Non-pigmented ciliary epithelial cell (primary cell): Measurements from ENCODE around the gene POU4F1.

Experiments
- DNase-seq: peaks from one replicate; pipeline ENCODE4 v3.0.0-alpha.2; 2010; ENCODE audit warnings: low read depth

POU4F1 gene

GRCh38 chr13:78592584-78592983 lies 10.8 kb downstream of the POU4F1 start:
- no peak for DNase-seq

DNA sequence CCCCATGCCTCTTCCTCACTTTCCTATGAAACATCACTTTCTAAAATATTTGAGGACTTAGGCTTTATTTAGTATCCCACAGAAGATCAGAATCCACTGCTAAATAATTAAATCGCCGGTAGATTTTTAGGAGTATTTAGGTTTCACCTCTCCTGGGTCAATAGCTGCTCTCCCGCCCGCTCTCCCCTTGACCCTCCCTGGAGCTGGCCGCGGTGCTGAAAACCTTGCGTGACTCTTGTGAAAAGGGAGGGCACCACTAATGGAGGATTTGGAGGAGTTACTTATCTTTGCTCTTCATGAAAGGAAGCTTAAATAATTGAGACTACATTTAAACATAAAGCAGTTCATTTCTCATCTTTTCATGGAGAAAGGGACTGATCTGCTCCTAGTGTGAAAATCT lies 14.1 kb downstream of the POU4F1 start:
- DNase-seq, result no peak

DNA sequence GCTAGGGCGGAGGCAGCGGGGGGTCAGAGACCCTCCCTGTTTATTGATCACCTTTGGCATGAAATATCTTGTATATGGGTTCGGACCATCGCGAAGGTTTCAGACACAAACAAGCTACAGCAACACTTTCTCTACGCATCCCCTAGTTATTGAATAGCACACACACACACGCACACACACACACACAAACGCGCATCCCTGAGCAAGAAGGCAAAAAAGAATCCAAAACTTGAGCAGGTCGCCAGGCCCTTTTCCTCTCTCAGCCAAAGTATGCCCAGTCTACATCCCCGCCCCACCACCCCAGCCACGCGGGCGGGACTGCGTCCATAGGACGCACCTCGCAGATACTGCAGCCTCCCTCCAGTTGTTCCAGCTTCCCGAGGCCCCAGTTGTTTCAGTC lies 16.0 kb downstream of the POU4F1 start:
- DNase-seq, result no peak

DNA sequence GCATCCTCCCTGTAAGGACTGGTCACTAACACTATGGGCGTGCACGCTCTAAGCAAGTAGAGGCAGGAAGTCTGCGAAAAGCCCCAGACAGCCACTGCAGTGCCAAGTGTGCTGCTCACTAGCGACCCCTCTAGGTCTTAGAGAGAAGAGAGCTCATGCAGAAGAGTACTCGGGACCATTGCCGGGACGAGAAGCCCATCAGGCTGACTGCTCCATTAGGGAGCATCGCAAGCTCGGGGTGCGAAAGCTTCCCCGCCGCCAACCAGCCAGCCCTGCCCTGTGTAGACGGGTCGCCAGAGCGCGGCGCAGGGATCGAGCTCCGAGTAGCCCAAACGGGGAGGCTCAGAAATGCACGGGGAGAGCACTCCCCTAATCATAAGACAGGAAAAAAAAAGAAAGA lies 16.6 kb downstream of the POU4F1 start:
- no peak for DNase-seq

DNA sequence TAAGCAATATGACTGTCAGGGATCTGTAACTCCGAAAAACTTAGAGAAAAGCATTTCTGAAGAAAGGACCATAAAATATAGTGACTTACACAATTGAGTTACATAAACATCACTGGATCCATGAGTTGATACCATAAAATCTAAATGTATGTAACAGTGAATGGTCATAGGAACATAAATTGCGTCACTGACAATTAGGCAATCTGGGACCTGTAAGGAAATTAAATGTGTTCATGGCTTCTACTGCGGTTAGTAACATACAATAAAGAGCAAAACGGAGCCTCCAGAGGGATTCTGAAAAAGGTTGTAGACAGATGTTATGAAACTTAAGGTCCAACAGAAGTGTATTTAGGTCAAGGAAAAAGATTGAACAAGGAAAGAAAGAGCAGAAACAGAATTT lies 27.1 kb downstream of the POU4F1 start:
- DNase-seq, result no peak

GRCh38 chr13:78572459-78572858 lies 30.9 kb downstream of the POU4F1 start:
- no peak for DNase-seq

- no peak for DNase-seq
These were observed 34.3 kb downstream of the POU4F1 start for GRCh38 chr13:78569029-78569428.

DNA sequence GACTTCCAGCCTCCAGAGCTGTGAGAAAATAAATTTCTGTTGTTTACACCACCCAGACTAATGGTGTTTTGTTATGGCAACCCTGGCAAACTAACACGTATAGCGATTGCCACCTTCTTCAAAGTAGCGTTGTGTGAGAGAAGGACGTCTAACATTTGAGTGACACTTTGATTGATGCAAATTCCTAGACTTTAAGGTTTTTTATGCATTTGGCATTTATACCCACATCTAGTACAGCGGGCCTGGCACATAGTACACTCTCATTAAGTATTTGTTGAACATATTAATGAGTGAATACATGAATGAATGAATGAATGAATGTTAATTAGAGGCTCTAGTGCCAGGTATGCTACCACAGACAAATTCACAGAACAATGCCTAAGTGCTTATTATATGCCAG lies 36.7 kb downstream of the POU4F1 start:
- DNase-seq, result no peak

DNA sequence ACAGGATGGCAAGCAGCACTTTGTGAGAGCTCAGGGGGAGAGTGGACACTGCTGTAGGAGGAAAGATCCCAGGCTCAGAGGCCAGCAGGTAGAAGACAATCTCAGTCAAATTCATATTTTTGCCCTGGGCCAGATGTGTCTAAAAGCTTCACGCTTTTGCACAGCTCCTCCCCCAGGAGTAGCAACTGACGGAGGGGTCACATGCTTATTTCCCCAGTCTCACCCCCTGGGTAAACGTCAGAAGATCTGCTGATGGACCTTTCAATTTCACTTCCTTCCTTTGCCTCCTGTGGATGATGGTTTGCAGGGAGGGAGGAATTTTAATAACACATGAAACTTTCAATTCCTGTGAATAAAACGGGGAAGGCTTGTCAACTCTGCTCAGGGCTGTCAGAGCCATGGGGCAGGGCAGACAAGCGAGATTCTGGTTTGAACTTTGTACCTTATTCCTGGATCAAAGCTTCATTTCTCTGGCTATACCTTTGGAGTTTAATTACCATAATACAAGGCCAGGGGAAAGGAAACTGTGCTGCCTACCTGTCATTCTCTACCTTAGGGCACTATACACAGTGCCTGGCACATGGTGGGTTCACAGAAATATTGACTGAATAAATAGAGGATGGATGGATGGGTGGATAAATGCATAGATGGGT lies 41.0 kb downstream of the POU4F1 start:
- no peak for DNase-seq
